ENCODE data around the gene TSPAN18. TPM values are rescaled to one million over a fixed set of nuclear protein-coding genes. Genes with fewer than 3 reads are reported as not detected.

The TSPAN18 gene
- total RNA-seq, 2 experiments from 2014 or later = 0.52 to 1.2 TPM

DNA sequence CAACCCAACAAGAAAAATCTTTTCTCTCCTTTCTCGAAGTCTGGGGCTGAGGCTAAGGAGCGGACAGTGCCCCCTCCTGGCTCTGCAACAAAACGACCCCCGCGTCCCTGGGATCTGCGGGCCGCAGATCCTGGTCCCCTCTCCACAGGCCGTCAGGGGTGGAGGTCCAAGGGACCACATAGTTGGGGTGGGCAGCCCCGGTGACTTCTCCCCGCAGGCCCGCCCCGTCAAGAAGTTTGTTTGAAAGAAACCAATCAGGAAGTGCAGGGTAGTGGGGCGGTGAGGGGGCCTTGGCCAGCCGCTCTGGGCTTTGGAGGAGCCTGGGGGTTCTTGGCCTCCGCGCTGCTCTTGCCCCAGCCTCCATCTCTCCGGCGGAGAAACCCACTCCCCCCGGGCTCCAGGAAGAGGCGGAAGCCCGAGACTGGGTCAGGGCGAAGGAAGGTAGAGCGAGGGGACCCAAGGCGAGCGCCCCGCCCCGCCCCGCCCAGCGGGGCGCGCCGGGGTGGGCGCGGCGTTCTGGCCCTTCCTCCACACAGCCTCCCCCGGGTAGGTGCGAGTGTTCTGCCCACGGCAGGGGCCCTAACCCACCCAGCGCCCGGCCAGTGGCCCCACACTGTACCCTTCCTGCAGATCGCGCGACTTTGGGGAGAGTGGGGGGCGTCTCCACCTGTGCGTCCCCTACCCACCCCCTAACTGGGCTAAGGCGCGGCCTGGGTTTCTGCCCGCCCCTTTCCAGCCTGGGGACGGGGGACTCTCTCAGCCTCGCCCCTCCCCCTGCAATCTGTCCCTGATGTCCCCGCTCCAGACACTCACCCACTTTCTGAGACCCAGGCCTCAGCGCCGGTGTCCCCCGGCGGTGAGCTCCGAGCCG, 222.6 kb downstream of the TSPAN18 start:
- Mint-ChIP-seq H3K27ac (peak overlapping the region; percentile 54), H3K9me3 (no peaks in the 10 kb centered on the region), H3K36me3 (no peaks in the 10 kb centered on the region), H3K27me3 (no peaks in the 10 kb centered on the region), H3K4me1 (peaks cover 9% of the 10 kb centered on the region), H3K4me3 (peak overlapping the region; percentile 80)
- DNase-seq = peak; percentile 28

- H3K27ac Mint-ChIP-seq = no peak overlapping the region
- DNase-seq = peak; percentile 36
Measured at GRCh38 chr11:44950031-44950624, 223.4 kb downstream of the TSPAN18 start.

GRCh38 chr11:44950625-44951476, 224.1 kb downstream of the TSPAN18 start, which contains the start of gene TP53I11:
Gene TP53I11, minus strand, starts transcription at chr11:44950883. Its CDS starts 12,548 bp downstream, at chr11:44938335.
- H3K27ac Mint-ChIP-seq = no peak within 1 kb of the TSS

More at GRCh38 chr11:44950031-44950624, 223.4 kb downstream of the TSPAN18 start:
- Mint-ChIP-seq H3K4me1 (peaks cover 14% of the 10 kb centered on the region), H3K27me3 (no peaks in the 10 kb centered on the region), H3K4me3 (peak overlapping the region; percentile 80), H3K9me3 (no peaks in the 10 kb centered on the region), H3K36me3 (no peaks in the 10 kb centered on the region)

DNA sequence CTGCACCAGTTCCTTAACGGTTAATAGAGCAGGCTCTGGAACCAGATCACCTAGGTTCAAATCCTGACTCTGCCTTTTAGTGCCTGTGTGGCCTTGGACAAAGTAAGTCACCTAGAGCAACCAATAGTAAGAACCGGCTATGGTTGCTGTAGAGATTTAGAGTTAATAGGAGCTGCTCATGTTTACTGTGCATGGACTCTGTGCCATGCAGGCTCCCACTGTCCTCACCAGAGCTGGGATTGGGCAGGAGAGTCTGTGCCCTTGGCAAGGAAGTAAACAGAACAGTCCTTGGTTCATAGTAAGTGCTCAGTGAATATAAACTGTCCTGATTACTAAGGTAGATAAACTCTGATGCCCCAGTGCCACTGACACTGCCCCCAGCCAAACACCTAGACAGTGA, 225.3 kb downstream of the TSPAN18 start:
- no peak overlapping the region for H3K4me3 Mint-ChIP-seq
- no peaks in the 10 kb centered on the region for H3K36me3 Mint-ChIP-seq
- peaks cover 19% of the 10 kb centered on the region for H3K4me1 Mint-ChIP-seq
- no peak for DNase-seq
- no peaks in the 10 kb centered on the region for H3K27me3 Mint-ChIP-seq
- H3K9me3 Mint-ChIP-seq = no peaks in the 10 kb centered on the region
- no peak overlapping the region for H3K27ac Mint-ChIP-seq

More at GRCh38 chr11:44950625-44951476, 224.1 kb downstream of the TSPAN18 start, which contains the start of gene TP53I11:
- peaks cover 19% of the 10 kb centered on the region for H3K4me1 Mint-ChIP-seq
- H3K27me3 Mint-ChIP-seq = no peaks in the 10 kb centered on the region
- DNase-seq = peak; percentile 83
- H3K36me3 Mint-ChIP-seq = no peaks in the 10 kb centered on the region
- H3K9me3 Mint-ChIP-seq = no peaks in the 10 kb centered on the region
- H3K4me3 Mint-ChIP-seq = peak within 1 kb of the TSS; percentile 80

- H3K4me3 Mint-ChIP-seq = no peak overlapping the region
- no peaks in the 10 kb centered on the region for H3K9me3 Mint-ChIP-seq
- peaks cover 19% of the 10 kb centered on the region for H3K4me1 Mint-ChIP-seq
- H3K36me3 Mint-ChIP-seq = no peaks in the 10 kb centered on the region
- no peak for DNase-seq
- H3K27me3 Mint-ChIP-seq = no peaks in the 10 kb centered on the region
- H3K27ac Mint-ChIP-seq = no peak overlapping the region
Measured at GRCh38 chr11:44952500-44953260, 225.9 kb downstream of the TSPAN18 start.

- H3K27me3 Mint-ChIP-seq = no peaks in the 10 kb centered on the region
- H3K27ac Mint-ChIP-seq = no peak overlapping the region
- no peaks in the 10 kb centered on the region for H3K36me3 Mint-ChIP-seq
- H3K4me3 Mint-ChIP-seq = no peak overlapping the region
- H3K9me3 Mint-ChIP-seq = no peaks in the 10 kb centered on the region
- no peak for DNase-seq
- peaks cover 13% of the 10 kb centered on the region for H3K4me1 Mint-ChIP-seq
Measured at GRCh38 chr11:44954051-44954906, 227.5 kb downstream of the TSPAN18 start.

GRCh38 chr11:44955015-44955738, 228.4 kb downstream of the TSPAN18 start:
- Mint-ChIP-seq H3K36me3 (no peaks in the 10 kb centered on the region), H3K9me3 (no peaks in the 10 kb centered on the region), H3K4me1 (peaks cover 13% of the 10 kb centered on the region), H3K27ac (no peak overlapping the region), H3K4me3 (no peak overlapping the region), H3K27me3 (no peaks in the 10 kb centered on the region)
- peak; percentile 34 for DNase-seq

GRCh38 chr11:44957040-44957515, 230.3 kb downstream of the TSPAN18 start:
- no peaks in the 10 kb centered on the region for H3K9me3 Mint-ChIP-seq
- H3K36me3 Mint-ChIP-seq = no peaks in the 10 kb centered on the region
- DNase-seq = no peak
- no peak overlapping the region for H3K27ac Mint-ChIP-seq
- no peak overlapping the region for H3K4me3 Mint-ChIP-seq
- peaks cover 13% of the 10 kb centered on the region for H3K4me1 Mint-ChIP-seq
- H3K27me3 Mint-ChIP-seq = no peaks in the 10 kb centered on the region

DNA sequence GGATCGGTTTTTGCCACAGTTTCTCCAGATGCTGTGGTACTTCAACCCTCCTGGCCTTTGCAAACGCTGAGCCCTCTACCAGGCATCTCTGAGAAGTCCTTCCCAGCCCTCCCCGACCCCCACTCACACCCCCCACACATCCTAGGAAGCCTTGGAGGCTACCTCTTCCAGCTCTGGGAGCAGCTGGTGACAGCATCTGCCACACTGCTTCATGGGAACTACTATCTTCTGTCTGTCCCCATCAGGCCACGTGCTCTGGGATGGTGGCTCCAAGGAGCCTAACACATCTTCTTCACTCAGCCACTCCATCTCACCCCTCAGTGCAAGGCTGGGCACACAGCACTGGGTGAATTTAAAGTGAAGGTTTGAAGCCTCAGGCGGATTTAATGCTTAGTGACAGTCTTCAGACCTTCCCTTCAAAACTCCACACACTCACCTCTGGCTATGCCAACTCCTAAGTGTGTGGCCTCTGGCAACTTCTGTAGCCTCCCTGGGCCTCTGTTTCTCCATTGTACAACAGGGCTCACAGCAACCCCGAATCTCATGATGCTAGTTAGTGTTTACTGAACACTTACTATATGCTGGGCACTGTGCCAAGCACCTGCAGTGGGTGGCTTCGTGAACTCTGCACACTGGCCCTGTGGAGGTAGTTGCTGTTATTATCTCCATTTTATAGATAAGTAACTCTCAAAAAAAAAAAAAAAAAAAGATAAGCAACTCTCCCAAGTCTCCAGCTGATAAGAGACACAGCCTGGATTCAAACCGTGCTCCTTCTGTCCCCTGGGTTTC, 231.2 kb downstream of the TSPAN18 start:
- Mint-ChIP-seq H3K4me3 (no peak overlapping the region), H3K27ac (no peak overlapping the region), H3K27me3 (no peaks in the 10 kb centered on the region), H3K4me1 (peaks cover 13% of the 10 kb centered on the region), H3K36me3 (no peaks in the 10 kb centered on the region), H3K9me3 (no peaks in the 10 kb centered on the region)
- DNase-seq = no peak

- DNase-seq = no peak
- no peak overlapping the region for H3K27ac Mint-ChIP-seq
- no peak overlapping the region for H3K4me3 Mint-ChIP-seq
- H3K27me3 Mint-ChIP-seq = no peaks in the 10 kb centered on the region
- no peaks in the 10 kb centered on the region for H3K9me3 Mint-ChIP-seq
- H3K4me1 Mint-ChIP-seq = peaks cover 13% of the 10 kb centered on the region
- H3K36me3 Mint-ChIP-seq = no peaks in the 10 kb centered on the region
Measured at GRCh38 chr11:44959064-44959463, 232.3 kb downstream of the TSPAN18 start.

GRCh38 chr11:44960200-44960845, 233.6 kb downstream of the TSPAN18 start:
- H3K36me3 Mint-ChIP-seq = no peaks in the 10 kb centered on the region
- no peaks in the 10 kb centered on the region for H3K27me3 Mint-ChIP-seq
- H3K4me1 Mint-ChIP-seq = peaks cover 3% of the 10 kb centered on the region
- no peak for DNase-seq
- no peaks in the 10 kb centered on the region for H3K9me3 Mint-ChIP-seq
- no peak overlapping the region for H3K27ac Mint-ChIP-seq
- no peak overlapping the region for H3K4me3 Mint-ChIP-seq

- no peaks in the 10 kb centered on the region for H3K4me1 Mint-ChIP-seq
- no peaks in the 10 kb centered on the region for H3K36me3 Mint-ChIP-seq
- H3K4me3 Mint-ChIP-seq = no peak overlapping the region
- H3K27ac Mint-ChIP-seq = no peak overlapping the region
- no peaks in the 10 kb centered on the region for H3K9me3 Mint-ChIP-seq
- DNase-seq = no peak
- H3K27me3 Mint-ChIP-seq = no peaks in the 10 kb centered on the region
Measured at GRCh38 chr11:44962464-44962863, 235.7 kb downstream of the TSPAN18 start.

Data from activated naive CD8-positive, alpha-beta T cell treated with anti-CD3 and anti-CD28 coated beads for 36 hours (primary cell).